ENCODE results near the gene AIFM3. TPM values are rescaled to one million over a fixed set of nuclear protein-coding genes. Genes with fewer than 3 reads are reported as not detected.
A peak's percentile ranks its signal among the peaks of the same experiment; 100 is the strongest.
"Not testable (repeated sequence)": the region's sequence is repeated elsewhere in the genome, so short reads cannot be mapped to it uniquely, and the experiment has no call there.

Gene AIFM3, protein sequence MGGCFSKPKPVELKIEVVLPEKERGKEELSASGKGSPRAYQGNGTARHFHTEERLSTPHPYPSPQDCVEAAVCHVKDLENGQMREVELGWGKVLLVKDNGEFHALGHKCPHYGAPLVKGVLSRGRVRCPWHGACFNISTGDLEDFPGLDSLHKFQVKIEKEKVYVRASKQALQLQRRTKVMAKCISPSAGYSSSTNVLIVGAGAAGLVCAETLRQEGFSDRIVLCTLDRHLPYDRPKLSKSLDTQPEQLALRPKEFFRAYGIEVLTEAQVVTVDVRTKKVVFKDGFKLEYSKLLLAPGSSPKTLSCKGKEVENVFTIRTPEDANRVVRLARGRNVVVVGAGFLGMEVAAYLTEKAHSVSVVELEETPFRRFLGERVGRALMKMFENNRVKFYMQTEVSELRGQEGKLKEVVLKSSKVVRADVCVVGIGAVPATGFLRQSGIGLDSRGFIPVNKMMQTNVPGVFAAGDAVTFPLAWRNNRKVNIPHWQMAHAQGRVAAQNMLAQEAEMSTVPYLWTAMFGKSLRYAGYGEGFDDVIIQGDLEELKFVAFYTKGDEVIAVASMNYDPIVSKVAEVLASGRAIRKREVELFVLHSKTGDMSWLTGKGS
- 8.3 TPM for total RNA-seq

DNA sequence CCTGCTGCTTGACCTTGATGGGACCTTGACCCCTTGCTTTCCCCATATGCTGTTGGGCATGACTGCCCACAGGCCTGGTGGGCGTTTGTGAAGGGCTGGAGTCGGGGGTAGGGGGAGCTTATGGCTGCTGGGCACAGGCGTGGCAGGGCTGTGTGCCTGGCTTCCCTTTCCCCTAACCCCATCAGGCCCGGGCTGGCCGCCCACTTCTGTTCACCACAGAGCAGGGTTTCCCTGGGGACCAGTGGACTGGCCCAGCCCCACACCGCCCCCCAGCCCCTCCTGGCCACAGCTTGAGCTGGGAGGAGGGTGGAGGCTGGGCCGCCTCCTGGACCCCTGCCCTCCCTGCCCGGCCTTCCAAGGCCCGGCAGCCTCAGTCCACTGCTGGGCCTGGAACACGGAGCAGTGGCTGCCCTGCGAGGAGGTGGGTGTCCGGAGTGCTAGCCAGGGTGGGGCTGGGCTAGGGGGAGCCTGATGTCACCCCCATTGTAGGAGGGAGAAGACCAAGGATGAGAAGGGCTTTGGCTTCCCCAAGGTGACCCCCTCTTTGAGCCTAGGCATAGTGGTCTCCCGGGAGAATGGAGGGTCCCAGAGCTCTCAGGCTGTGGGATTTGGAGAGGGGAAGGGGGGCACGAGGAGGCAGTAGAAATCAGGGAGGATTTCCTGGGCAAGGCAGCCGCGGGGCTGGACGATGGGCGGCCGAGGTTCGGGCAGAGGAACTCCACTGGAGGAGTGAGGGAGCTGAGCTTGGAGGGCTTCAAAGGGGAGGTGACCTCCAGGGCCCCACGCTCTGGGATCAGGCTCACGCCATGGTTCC lies at the start of gene AIFM3:
AIFM3 (plus strand) TSS at position 373 of the 814 bp plus-strand sequence. CDS start 690 bp downstream, outside the sequence.
- DNase-seq (ENCODE audit: low spot score) = no peak

DNA sequence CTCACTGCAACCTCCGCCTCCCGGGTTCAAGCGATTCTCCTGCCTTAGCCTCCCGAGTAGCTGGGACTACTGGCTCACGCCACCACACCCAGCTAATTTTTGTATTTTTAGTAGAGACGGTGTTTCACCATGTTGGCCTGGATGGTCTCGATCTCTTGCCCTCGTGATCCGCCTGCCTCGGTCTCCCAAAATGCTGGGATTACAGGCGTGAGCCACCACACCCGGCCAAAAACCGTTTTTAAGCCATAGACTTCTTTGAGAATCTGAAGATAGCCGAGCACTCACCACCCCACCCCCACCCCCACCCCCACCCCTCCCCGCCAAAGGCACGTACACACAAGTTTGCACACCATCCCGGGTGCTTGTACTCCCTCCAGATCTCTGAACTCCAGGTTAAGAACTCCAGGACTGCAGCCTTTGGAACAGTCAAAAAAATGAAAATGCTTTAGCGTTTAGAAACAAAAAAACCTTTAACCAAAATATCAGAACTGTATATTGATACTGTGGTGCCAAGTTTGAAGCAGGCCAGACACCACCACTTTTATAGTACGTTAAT lies 48.3 kb upstream of the AIFM3 start:
- no peak for DNase-seq (ENCODE audit: low spot score)

DNA sequence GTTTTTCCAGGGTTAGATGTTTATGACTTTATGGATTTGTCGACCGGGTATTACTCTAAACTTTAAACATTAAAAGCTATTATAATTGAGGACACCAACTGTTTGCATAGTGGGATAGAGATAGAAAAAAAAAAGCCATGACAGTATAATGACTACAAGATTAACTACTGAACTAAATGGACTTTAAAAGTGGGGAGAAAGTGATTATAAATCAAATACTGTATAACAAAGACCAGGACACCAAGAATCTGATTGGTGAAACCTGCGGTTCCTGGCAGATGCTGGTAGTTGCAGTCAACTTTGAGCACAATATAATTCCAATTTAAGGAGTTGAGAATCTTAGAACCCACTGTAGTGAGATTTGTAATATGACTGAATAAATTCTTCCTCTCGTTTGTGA lies 47.3 kb upstream of the AIFM3 start:
- DNase-seq (ENCODE audit: low spot score) = no peak

DNA sequence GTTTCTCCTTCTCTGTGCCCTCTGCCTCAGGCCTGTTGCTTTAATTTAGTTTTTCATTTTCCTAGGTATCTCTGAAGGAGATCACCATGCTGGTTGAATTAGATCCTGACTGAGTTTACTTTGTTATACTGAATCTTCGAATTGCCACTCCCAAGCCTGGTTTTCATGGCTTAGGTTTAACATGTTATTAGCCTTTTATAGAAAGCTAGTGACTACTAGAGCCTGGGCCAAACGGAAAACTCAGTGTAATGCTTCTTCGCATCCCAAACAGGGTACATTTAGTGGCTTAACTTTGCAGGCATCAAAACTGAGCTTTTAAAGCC lies 46.2 kb upstream of the AIFM3 start:
- DNase-seq (ENCODE audit: low spot score) = no peak

DNA sequence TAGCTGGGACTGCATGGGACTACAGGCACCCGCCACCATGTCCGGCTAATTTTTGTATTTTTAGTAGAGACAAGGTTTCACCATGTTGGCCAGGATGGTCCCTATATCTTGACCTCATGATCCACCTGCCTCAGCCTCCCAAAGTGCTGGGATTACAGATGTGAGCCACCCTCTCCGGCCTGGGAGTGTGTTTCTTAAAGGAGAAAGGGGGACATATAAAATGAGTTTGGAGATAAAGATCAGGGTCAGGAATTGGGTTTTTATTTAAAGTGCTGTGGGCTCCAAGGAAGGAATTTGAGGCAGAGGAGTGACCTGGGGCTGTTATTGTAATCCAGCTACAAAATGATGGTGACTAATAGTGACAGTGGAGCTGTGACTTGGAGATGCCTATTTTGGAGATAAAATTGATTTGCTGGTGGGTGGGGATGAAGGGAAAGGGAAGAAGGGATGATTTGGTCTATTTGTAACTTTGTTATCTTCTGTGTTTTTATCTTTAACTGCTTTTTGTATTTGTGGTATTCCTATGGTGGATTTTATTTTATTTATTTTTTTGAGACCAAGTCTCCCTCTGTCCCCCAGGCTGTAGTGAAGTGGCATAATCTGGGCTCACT lies 44.8 kb upstream of the AIFM3 start:
- no peak for DNase-seq (ENCODE audit: low spot score)

DNA sequence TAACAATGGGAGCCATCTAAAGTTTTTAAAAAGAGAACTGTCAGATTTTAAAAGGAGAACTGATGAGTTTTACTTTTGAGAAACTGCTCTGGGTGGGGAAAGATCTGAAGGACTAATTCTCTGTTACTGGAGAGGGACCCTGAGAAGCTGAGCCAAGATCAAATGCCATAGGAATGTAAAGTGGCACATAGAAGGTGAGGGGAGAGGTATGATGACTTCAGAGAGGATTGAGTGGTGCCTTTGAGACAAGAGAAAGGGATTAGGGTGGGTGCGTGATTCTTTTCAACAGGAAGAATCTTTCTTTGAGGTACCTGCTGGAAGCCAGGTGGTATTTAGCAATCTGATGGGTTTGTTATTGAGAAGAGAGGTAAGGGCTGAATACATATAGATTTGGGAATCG lies 40.8 kb upstream of the AIFM3 start:
- no peak for DNase-seq (ENCODE audit: low spot score)

DNA sequence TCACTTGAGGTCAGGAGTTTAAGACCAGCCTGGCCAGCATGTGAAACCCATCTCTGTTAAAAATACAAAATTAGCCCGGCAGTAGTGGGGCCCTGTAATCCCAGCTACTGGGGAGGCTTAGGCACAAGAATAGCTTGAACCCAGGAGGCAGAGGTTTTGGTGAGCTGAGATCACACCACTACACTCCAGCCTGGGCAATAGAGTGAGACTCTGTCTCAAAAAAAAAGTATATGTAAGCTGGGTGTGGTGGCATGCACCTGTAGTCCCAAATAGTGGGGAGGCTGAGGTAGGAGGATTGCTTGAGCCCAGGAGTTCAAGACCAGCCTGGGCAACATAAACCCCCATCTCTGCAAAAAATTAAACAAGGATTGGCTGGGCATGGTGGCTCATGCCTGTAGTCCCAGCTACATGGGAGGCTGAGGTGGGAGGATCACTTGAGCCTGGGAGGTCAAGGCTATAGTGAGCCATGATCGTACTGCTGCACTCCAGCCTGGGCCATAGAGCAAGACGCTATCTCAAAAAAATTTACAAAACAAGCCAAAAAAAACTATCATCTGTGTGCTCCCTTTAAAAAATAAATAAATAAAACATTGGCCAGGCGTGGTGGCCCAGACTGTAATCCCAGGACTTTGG lies 39.0 kb upstream of the AIFM3 start:
- no peak for DNase-seq (ENCODE audit: low spot score)

DNA sequence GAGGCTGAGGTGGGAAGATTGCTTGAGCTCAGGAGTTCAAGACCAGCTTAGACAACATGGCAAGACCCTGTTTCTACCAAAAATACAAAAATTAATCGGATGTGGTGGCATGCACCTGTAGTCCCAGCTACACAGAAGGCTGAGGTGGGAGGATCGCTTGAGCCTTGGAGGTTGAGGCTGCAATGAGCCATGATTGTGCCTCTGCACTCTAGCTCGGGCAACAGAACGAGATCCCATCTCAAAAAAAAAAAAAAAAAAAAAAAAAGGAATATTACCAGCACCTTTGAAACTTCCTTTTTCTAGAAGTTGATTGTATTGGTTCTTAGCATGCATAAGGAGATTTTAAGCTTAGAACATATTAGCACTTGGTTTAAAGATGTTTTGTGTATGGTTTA lies 38.5 kb upstream of the AIFM3 start:
- DNase-seq (ENCODE audit: low spot score) = no peak

DNA sequence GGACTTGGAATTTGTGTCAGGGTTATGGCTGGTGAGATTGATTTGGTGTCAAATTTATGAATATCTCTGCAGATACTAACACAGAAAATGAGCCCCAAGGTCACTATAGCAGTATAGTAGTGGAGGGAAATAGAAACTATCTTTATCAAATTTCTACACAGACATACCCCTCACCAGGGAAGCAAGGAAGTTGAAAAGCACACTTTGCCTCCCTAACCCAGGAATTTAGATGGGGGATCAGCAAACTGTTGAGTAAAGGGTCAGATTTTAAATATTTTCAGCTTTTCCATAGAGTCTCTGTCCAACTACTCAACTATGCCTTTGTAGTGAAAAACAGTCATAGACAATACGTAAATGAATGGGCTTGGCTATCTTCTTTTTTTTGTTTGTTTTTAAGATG lies 37.1 kb upstream of the AIFM3 start:
- DNase-seq (ENCODE audit: low spot score) = no peak

DNA sequence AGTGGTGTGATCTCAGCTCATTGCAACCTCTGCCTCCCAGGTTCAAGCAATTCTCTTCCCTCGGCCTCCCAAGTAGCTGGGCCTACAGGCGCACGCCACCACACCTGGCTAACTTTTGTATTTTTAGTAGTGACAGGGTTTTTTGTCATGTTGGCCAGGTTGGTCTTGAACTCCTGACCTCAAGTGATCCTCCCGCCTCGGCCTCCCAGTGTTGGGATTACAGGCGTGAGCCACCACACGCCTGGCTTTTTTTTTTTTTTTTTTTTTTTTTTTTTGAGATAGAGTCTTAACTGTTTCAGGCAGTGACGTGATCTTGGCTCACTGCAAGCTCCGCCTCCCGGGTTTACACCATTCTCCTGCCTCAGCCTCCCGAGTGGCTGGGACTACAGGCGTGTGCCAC lies 36.6 kb upstream of the AIFM3 start:
- DNase-seq (ENCODE audit: low spot score) = not testable (repeated sequence)

DNA sequence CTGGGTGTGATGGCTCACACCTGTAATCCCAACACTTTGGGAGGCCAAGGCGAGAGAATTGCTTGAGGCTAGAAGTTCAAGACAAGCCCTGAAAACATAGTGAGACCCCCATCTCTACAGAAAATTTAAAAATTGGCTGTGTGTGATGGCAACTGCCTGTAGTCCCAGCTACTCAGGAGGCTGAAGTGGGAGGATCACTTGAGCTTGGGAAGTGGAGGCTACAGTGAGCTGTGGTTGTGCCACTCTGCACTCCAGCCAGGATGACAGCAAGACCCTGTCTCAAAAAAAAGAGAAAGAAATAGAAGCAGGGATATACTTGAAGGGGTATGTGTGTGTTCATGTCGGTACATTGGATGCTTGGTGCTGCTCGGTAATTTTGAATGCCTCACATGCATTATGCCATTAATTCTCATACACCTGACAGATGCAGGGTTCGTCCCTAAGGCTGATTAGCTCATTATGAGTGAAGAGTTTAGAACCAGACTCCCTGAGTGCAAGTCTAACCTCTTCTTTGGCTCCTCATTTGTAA lies 35.9 kb upstream of the AIFM3 start:
- DNase-seq (ENCODE audit: low spot score) = no peak

DNA sequence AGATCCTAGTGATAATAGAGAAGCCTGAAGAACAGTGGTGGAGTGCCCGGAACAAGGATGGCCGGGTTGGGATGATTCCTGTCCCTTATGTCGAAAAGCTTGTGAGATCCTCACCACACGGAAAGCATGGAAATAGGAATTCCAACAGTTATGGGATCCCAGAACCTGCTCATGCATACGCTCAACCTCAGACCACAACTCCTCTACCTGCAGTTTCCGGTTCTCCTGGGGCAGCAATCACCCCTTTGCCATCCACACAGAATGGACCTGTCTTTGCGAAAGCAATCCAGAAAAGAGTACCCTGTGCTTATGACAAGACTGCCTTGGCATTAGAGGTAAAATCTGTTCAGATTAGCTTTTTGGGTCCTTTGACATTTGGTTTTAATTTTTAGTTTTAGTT lies 33.1 kb upstream of the AIFM3 start:
- no peak for DNase-seq (ENCODE audit: low spot score)

DNA sequence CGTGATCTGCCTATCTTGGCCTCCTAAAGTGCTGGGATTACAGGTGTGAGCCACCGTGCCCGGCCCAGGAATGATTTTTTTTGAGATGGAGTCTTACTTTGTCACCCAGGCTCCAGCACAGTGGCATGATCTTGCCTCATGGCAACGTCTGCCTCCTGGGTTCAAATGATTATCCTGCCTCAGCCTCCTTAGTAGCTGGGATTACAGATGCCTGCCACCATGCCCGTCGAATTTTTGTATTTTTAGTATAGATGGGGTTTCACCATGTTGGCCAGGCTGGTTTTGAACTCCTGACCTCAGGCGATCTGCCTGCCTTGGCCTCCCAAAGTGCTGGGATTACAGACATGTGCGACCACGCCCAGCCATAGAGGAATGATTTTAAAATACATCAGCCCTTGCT lies 32.0 kb upstream of the AIFM3 start:
- DNase-seq (ENCODE audit: low spot score) = not testable (repeated sequence)

DNA sequence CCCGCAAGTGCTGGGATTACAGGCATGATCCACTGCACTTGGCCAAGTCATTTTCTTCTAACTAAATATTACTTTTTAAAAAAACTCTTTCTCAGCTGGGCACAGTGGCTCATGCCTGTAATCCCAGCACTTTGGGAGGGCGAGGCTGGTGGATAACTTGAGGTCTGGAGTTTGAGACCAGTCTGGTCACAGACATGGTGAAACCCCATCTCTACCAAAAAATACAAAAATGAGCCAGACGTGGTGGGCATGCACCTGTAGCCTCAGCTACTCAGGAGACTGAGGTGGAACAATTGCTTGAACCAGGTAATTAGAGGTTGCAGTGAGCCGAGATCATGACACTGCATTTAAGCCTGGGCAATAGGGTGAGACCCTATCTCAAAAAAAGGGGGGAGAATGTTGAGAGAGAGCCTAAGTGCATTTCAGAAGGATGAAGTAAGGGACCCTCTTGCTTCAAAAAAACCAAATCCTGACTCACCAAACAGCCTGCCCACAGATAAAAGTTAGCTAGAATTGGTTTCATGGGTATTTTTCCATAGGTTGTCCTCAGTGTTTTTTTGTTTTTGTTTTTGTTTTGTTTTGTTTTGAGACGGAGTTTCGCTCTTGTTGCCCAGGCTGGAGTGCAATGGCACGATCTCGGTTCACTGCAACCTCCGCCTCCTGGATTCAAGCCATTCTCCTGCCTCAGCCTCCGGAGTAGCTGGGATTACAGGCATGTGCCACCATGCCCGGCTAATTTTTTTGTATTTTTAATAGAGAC lies 31.1 kb upstream of the AIFM3 start:
- DNase-seq (ENCODE audit: low spot score) = not testable (repeated sequence)

DNA sequence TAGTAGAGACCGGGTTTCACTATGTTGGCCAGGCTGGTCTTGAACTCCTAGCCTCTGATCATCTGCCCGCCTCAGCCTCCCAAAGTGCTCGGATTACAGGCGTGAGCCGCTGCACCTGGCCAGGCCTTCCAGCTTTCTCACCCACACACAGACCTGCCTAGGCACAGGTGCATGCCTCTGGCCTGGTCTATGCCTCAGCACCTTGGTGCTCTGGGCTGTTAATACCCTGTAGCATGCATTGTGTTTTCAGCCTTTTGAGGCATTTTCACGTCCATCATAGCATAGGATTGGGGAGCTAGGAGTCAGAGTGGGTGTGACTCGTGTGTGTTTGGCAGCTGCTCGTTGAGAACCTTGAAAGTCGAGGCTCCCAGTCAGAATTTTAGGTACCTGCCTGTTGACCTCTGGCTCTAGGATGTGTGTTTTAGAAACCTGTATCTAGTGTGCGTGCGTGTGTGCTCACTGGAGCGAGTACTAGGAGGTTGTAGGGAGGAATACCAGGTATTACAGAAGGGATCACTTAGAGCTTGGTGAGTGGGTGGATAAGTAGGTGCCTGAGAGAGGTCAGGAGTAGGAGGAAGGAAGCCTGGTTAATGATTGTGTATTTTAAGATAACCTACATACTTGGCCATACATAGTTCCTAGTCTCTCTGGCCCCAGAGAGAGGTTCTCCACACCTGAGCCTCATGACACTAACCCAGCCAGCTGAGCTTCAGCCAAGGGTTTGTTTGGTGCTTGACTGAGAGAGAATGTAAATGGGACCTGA lies 29.8 kb upstream of the AIFM3 start:
- DNase-seq (ENCODE audit: low spot score) = peak; percentile 57

DNA sequence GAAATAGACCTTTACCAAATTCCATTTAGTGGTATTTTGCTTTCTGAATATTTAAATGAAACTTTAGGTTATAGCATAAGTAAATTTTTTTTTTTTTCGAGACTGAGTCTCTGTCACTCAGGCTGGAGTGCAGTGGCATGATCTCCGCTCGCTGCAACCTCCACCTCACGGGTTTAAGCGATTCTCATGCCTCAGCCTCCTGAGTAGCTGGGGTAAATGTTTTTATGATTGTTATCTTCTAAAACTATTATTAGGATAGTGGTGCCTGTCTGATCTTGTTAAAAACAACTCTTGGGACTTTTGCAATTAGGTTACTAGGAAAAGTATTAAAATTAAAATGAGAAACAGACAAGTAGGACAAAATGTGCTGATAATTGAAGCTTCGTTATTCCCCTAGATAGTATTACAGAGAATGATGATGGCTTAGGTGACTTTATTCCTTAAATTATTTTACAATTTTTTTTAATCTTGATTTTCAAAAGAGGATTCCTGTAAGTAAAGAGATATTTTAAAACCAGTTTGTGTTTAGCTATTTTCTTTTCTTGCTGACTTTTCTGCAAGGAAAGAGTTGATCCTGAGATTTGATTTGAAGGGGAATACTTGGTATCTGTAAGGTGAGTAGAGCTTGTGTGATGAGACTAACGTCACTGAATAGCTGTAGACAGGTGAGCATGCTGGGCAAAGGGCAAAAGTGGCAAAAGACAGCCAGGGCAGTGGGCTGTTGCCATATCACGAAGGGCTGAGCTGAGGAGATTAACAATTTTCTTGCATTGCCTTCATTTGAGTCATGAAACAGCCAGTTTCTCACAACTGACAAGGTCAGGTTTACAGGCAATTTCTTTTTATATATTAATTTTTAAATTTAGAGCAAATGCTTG lies 29.0 kb upstream of the AIFM3 start:
- no peak for DNase-seq (ENCODE audit: low spot score)

DNA sequence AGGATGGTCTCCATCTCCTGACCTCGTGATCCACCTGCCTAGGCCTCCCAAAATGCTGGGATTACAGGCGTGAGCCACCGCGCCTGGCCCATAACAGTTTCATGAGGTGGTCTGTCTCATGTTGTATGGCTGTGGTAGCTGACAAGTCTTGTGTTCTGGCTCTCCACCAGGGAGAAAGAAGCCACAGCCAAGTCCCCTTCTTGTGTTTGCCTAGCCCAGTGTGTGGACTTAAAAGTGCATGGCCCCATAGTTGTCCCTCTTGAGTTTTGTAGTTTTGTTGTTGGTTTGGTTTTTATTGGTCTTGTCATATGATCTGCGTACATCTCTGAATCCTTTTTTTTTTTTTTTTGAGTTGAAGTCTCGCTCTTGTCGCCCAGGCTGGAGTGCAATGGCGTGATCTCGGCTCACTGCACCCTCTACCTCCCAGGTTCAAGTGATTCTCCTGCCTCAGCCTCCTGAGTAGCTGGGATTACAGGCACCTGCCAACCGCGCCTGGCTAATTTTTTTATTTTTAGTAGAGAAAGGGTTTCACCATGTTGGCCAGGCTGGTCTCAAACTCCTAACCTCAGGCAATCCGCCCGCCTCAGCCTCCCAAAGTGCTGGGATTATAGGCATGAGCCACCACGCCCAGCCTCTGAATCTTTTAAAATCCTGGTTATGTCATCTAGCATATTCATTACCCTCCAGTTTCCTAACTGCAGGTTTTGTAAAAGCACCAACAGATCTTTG lies 27.4 kb upstream of the AIFM3 start:
- DNase-seq (ENCODE audit: low spot score) = not testable (repeated sequence)

DNA sequence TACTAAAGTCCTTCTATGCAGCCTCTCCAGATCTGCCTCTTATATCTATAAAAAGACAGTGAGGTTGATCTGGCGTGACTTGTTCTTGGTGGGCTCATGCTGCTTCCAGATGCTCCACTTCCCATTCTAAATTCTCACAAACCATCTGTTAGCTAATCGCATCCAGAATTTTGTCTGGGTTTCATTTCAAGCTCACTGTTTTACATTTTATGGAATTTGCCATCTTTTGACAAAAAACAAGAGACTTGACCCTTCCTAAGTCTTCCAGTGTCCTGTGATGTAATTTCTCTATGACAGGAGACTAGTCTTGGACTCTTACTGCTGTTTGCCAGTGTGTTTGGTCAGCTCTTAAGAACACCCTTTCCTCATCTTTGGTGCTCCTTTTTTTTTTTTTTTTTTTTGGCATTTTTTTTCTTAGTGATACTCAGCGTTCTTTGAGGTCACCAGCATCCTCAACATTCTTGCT lies 26.8 kb upstream of the AIFM3 start:
- no peak for DNase-seq (ENCODE audit: low spot score)
